ENCODE data around the gene MIOX. TPM values are rescaled to one million over a fixed set of nuclear protein-coding genes. Genes with fewer than 3 reads are reported as not detected.

MIOX gene
- total RNA-seq, 1 experiment from 2014 or later: 1.4 TPM

DNA sequence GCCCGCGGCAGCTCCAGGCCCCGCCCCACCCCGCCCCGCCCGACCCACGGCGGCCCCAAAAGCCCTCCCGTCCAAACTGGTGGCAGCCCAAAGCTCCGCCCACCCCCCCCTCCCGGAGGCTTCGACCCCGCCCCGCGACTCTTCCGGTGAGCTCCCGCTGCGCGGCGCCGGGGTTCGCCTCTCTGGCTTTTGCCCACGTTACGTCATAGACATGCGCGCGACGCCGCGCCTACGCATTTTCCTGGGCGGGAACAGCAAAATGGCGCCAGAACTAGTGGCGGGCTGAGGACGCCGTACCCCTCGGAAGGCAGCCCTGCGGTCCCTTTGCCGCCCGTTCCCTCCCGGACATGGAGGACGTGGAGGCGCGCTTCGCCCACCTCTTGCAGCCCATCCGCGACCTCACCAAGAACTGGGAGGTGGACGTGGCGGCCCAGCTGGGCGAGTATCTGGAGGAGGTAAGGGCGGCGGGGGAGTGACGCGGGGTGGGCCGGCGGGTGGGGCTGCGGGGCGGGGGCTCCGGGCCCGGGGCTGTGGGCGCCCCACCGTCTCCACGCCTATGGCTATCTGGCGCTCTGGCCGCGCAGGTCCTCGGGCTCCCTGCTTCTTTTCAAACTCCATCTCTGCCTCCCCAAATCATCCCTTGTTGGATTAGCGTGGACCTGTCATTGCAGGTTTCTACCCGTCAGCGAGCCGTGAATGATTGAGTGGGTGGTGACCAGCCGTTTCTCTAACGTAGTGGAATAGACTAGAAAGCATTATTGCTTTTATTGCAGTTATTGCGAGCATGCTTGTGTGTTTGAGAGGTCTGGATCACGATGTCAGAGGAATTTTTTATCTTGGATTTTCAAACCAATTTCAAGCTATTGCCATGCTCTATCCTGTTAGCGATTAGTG is 21.6 kb downstream of the MIOX start, which contains the start of gene NCAPH2:
NCAPH2 (plus strand) TSS at position 234 of the 894 bp plus-strand sequence; CDS start at position 348, 114 bp downstream.
- H3K27me3 Mint-ChIP-seq (ENCODE audit: low read depth): no peaks in the 10 kb centered on the region
- H4K20me1 ChIP-seq (ENCODE audit: control insufficient read depth, insufficient read depth, insufficient read length): no peaks in the 10 kb centered on the region
- no peak within 1 kb of the TSS for H3K56ac ChIP-seq (ENCODE audit: insufficient read length, low read depth, low read length)
- peaks cover 12% of the 10 kb centered on the region for H3K23me2 ChIP-seq (ENCODE audit: insufficient read length, low read depth, low read length, poor library complexity, severe bottlenecking)
- no peak within 1 kb of the TSS for H3T11ph ChIP-seq (ENCODE audit: low read length)
- peak within 1 kb of the TSS; percentile 99 for H3K14ac ChIP-seq (ENCODE audit: insufficient read depth, low read length)
- peak within 1 kb of the TSS; percentile 98 for H4K8ac ChIP-seq (replicated peaks; ENCODE audit: insufficient read length, low read depth, low read length)
- H2AFZ ChIP-seq (ENCODE audit: low read length): no peak within 1 kb of the TSS
- no peaks in the 10 kb centered on the region for H3K9me3 ChIP-seq (ENCODE audit: control insufficient read depth, low read depth, low read length)
- H3K4me1 Mint-ChIP-seq: peaks cover 10 to 14% of the 10 kb centered on the region in 2 experiments
- peak within 1 kb of the TSS; percentile 92 to 96 for H3K4me3 Mint-ChIP-seq
- H3K36me3 Mint-ChIP-seq (ENCODE audit: insufficient read depth in 1 of 3, low read depth in 3 of 3): peaks cover 0 to 6% (median 0%) of the 10 kb centered on the region in 3 experiments; a peak in 1 of 7 replicates
- H2BK20ac ChIP-seq (ENCODE audit: low read depth, low read length, poor library complexity, severe bottlenecking): no peak within 1 kb of the TSS
- H3K79me1 ChIP-seq (ENCODE audit: insufficient read depth, low read depth, low read length, poor library complexity, severe bottlenecking): peaks cover 11% of the 10 kb centered on the region
- no peak within 1 kb of the TSS for H2BK120ac ChIP-seq (ENCODE audit: low read depth, low read length, poor library complexity, severe bottlenecking)
- H3K27ac ChIP-seq (ENCODE audit: insufficient read length, low read depth, low read length): no peak within 1 kb of the TSS
- no peak within 1 kb of the TSS for H2BK12ac ChIP-seq (ENCODE audit: insufficient read length, low read depth, low read length)
- no peaks in the 10 kb centered on the region for H3K27me3 ChIP-seq (ENCODE audit: insufficient read depth, low read length)
- no peak within 1 kb of the TSS for H2AK5ac ChIP-seq (ENCODE audit: insufficient read length, low read length)
- peak within 1 kb of the TSS; percentile 99 for H3K9ac ChIP-seq (ENCODE audit: extremely low read depth, insufficient read length, low read length)
- peak within 1 kb of the TSS; percentile 97 for H3K4me2 ChIP-seq (ENCODE audit: insufficient read depth, insufficient read length, low read length)
- TF ChIP-seq, protein P1, sequence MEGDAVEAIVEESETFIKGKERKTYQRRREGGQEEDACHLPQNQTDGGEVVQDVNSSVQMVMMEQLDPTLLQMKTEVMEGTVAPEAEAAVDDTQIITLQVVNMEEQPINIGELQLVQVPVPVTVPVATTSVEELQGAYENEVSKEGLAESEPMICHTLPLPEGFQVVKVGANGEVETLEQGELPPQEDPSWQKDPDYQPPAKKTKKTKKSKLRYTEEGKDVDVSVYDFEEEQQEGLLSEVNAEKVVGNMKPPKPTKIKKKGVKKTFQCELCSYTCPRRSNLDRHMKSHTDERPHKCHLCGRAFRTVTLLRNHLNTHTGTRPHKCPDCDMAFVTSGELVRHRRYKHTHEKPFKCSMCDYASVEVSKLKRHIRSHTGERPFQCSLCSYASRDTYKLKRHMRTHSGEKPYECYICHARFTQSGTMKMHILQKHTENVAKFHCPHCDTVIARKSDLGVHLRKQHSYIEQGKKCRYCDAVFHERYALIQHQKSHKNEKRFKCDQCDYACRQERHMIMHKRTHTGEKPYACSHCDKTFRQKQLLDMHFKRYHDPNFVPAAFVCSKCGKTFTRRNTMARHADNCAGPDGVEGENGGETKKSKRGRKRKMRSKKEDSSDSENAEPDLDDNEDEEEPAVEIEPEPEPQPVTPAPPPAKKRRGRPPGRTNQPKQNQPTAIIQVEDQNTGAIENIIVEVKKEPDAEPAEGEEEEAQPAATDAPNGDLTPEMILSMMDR (conservative IDR thresholded peaks at IDR 0.05): no peak
- no peaks in the 10 kb centered on the region for H3K4me1 ChIP-seq (ENCODE audit: insufficient read depth, low read length)
- H3K4ac ChIP-seq (ENCODE audit: low read depth, low read length): no peak within 1 kb of the TSS
- DNase-seq: peak; percentile 98
- peak within 1 kb of the TSS; percentile 99 for H3K18ac ChIP-seq (ENCODE audit: insufficient read length, low read depth, low read length)
- no peak within 1 kb of the TSS for H3K23ac ChIP-seq (ENCODE audit: insufficient read length, low read depth, low read length)
- WGBS (ENCODE audit: extremely low coverage, insufficient read length, low lambda C conversion rate): no CpG with 5 or more reads among the region's 76 CpGs
- no peak within 1 kb of the TSS for H4K5ac ChIP-seq (ENCODE audit: insufficient read length, low read depth, low read length)
- H3K9me3 Mint-ChIP-seq: no peaks in the 10 kb centered on the region
- peak within 1 kb of the TSS; percentile 98; a peak in 6 of 7 replicates for H3K27ac Mint-ChIP-seq
- H2BK15ac ChIP-seq (ENCODE audit: low read depth, low read length): no peak within 1 kb of the TSS
- peak within 1 kb of the TSS; percentile 85 for H2BK5ac ChIP-seq (ENCODE audit: insufficient read length, low read length)
- peaks cover 11% of the 10 kb centered on the region; the same call in 1 of the 2 replicates for H3K79me2 ChIP-seq (ENCODE audit: insufficient read depth, low read length)
- no peak within 1 kb of the TSS for H4K91ac ChIP-seq (ENCODE audit: insufficient read length, low read depth, low read length)

Measured in H9 (cell line).